Measurements from ENCODE around the gene SLC25A22.

Gene SLC25A22

DNA sequence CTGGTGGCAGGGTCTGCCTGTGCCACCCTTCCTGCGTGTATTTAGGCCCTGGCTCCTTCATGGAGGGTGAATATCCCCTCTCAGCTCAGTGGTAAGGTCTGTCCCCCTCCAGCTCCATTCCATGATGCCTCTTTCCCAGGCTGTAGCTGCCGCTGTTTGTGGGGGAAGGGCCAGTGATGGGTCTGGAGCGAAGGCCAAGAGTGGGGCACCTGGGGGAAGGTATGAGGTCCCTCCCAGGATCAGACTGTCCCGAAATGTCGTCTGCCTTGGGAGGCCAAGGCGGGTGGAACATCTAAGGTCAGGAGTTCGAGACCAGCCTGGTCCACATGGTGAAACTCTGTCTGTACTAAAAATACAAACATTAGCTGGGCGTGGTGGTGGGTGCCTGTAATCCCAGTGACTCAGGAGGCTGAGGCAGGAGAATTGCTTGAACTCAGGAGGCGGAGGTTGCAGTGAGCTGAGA lies 35.8 kb upstream of the SLC25A22 start:
- no peak for FAIRE-seq

DNA sequence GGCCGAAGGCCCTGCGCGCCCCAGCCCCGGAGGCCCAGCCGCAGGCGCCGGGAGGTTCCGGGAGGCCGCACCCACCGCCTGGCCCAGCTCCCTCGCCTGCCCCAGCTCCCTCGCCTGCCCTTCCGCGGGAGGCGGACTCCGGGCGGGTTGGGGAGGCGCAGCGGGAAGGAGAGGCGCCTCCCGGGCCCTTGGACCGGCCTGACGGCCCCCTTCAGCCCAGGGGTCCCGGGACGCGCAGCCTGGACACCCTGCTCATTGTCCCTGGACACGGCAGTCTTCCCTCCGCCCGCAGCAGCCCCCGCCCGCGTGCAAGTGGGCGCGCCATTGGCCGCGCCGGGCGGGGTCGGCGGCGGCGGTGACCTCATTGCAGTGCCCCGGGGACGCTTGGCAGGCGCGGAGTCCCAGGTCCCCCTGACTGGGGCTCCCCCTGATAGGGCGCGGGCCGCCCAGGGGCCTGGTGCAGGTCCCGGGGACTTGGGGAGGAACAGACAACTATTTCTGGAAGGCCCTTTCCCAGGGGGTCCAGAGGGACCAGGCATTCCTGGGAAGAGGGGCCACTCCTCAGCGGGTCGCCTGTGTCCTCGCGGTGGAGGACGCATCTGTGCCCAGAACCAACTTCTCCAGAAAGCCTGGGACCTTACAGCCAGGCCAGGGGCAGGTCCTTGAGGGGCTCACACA lies 35.2 kb upstream of the SLC25A22 start:
- FAIRE-seq: no peak

DNA sequence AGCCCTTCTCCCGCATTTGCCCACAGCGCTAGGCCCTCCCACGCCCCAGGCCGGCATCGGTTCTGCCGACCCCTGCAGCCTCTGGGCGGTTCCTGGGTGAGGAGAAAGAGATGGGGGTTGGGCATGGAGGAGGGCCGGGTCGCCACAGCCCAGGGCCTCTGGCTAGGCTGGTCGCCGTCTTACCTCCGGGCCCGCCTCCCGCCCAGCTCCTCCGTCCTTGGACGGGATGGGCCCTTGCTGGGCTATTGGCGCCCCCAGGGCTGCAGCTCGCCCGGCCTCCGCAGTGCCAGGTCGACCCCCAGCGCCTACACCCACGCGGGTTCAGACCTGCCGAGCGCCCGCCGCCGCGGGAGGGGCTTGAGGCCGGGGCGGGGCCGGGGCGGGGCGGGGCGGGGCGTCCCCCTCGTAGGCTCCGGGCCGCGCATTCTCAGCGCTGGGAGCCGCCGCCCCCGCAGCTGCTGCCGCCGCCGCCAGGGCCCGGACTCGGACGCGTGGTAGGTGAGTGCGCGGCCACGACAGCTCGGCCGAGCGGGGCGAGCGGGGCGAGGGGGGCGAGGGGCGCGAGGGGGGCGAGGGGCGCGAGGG lies 34.5 kb upstream of the SLC25A22 start, which contains the start of gene CD151:
Gene CD151, plus strand, starts transcription at position 424 of the 585 bp plus-strand sequence. CDS start 3,118 bp downstream, outside the sequence.
- FAIRE-seq: no peak

DNA sequence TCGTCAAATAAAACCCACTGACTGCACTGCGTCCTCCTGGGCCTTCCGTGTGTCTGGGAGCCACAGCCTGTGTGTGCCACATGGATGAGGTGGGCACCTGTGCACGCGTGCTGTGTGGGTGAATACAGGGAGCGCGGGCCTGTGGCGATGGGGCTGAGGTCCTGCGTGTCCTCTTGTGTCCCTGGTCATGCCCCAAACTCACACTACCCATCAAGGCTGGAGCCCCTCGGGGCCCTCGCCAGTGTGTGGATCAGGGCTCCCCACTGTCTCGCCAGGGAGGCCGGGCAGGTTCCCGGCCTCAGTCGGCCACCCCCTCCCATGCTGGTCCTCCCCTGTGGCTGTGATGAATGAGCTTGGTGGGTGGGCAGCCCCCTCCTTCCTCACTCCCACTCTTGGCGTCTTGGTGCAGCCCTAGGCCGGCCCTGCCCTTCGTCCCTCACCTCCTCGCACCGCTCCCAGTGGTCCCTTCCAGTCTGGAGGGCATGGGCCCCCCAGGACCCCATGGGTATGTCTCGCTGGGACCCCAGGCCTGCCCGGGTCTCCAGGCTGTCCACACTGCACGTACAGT lies 34.0 kb upstream of the SLC25A22 start:
- no peak for FAIRE-seq

DNA sequence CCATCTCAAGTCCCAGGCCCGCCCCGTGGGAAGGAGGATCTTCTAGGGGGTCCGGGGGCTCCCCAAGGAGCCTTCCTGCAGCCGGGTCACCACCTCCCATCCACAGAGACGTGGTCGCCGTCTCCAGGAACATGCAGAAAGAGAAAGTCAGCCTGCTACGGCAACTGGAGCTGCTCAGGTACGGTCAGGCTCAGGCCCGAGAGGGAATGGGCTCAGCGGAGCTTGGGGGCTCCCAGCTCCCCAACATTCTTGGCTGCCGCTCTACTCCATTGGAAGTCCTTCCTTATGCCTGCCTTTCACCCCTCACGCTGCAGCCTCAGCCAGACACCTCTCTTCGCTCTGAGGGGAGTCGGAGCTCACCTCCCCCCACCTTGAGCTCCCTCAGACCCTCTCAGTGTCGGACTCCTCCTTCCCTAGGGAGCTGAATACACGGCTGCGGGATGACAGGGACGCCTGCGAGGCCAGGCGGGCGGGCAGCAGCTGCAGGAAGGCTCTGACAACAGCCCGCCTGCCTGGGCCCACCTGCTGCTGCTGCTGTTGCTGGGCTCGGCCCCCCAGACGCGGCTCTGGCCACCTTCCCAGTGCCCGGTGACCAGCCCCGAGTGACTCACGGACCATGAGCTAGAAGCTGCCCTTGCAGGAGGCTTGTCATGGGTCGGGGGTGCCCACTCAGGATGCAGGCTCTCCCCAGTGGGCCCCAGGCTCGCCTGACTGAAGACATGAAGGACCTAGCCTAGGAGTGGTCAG lies 33.2 kb upstream of the SLC25A22 start:
- FAIRE-seq: no peak

DNA sequence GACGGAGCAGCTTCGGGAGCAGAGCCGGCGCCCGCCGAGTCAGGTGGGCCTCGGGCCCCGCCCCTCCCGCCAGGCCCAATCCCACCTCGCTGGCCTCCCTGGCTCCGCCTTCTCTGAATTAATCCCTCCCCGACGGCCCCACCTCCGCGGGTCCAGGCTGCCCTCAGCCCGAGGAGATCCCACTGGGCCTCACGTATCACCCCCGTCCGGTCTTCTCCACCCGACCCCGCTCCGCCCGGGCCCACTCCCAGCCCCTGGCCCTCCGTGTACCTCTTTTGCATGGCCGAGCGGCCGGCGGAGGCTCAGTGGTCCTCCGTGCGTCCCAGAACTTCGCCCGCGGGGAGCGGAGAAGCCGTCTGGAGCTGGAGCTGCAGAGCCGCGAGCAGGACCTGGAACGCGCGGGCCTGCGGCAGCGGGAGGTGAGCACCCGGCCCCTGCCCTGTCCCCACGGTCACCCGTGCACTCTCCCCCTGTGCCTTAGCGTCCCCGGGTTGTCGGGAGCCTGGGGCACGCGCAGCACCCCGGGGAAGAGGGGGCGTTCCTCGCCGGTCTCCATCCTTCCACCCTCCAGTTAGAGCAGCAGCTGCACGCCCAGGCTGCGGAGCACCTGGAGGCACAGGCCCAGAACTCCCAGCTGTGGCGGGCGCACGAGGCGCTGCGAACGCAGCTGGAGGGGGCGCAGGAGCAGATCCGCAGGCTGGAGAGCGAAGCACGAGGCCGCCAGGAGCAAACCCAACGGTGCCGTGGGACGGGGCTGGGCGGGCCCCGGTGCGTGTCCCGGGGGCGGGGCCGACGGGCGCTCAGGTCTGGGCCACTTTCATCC lies 32.4 kb upstream of the SLC25A22 start:
- FAIRE-seq: no peak

DNA sequence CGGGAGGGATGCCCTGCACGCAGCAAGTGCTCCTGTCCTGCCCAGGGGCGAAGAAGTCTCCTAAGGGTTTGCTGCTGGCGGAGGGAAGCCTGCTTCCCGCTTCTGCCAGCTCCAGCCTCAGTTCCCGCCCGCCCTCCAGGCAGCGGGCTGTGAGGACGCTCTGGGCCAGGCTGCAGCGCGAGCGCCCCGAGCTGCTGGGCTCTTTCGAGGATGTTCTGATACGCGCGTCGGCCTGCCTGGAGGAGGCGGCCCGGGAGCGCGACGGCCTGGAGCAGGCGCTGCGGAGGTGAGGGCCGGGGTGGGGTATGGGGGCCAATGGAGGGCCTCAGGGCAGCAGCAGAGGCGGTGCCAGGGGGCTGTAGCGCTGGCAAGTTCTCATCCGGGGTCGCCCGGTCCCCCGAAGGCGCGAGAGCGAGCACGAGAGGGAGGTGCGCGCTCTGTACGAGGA lies 31.8 kb upstream of the SLC25A22 start:
- FAIRE-seq: no peak

DNA sequence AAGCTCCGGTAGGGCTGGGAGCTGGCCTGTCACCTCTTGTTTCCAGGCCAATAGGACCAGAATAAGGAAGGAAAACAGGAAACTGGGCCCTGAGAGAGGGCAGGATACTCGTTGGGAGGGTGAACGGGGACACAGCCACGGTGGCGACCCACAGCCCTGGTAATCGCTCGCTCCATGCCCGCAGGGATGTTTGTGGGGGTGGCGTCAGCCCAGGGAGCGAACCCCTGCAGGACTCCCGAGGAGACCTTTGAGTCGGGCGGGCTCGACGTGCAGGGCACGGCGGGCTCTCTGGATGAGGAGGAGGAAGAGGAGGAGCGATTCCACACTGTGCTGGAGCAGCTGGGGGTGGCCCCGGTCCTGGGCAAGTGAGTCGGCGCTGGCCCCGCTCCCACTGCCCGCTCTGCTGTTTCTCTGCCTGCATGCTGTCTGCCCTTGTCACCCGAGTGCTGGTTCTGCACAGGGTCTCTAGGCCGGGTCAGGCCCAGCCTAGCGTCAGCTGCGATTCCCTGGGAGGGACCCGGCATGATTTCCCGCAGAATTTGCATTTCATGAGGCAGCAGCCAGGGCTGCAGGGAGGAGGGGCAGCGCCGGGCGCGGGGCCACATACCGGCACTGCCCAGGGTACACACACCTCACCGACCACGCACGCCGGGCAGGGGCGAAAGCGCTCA lies 31.2 kb upstream of the SLC25A22 start:
- no peak for FAIRE-seq

DNA sequence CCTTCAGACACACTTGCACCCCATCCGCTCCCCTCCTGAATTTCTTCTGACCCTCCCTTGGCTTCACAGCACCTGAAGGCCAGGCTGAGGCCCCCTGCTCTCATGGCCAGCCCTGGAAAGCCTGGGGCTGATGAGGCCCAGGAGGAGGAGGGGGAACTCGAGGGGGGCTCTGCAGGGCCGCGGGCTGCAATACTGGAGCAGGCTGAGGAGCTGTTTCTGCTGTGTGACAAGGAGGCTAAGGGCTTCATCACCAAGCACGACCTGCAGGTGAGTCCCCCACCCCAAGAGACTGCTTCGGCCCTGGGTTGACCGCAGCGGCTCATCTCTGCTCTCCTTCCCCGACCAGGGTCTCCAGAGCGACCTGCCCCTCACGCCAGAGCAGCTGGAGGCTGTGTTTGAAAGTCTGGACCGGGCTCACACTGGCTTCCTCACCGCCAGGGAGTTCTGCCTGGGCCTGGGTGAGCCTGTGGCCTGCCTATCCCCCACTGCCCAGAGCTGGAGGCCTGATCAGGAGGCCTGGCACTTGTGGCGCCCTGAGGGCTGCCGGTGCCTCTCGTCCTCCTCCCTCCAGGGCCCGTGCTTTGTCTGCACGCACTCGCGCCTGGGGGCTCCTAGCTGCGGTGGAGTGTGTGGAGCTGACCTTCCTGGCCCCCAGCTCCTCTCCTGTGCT lies 30.6 kb upstream of the SLC25A22 start:
- FAIRE-seq: no peak

DNA sequence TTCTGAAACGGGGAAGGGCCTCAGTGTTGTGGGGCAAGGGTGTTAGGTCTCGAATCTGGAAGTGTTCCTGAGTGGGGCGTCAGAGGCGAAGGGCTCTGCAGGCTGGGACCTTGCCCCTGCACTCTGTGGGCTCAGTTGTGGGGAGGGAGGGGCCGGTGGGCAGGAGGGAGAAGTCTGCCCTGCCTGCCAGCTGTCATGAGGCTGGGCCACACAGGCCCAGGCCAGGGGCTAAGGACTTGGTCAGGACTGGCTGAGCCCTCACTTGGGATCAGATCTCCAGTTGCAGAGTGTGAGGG lies 29.8 kb upstream of the SLC25A22 start, which contains the start of gene CRACR2B:
Gene CRACR2B, plus strand, starts transcription at position 23 of the 296 bp plus-strand sequence. CDS start 689 bp downstream, outside the sequence.
- FAIRE-seq: no peak

DNA sequence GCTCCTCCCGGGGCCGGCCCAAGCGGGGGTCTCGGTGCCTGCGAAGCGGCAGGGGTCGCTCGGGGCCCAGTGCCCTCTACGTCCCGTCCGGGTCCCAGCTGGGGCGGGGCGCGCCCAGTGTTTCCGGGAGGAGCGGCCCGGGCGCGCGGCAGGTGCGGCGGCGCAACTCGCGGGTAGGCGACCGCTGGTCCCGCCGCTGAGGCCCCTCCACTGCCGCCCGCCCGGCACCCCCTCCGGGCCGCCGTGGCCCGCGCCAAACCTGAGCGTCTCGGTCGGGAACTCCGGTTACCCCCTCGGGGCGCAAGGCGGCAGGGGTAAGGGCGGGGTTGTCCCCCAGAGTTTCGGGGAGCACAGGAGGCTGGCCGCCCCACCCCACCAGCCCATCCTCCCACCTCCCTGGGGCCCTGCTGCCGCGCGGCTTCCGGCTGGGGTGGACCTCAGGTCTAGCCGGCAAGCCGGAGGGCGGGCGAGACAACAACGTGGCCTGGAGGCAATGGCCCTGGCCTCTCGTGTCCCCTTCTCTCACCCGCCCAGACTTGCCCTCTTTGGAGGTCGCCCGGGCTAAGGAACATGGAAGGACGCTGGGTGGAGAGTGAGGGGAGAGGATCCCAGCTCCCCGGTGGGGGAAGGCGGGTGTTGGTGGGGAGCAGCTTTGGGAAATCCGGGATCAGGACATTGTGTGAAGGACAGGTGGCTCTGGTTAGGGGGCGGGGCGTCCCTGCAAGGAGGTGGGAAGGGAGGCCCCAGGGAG lies 29.2 kb upstream of the SLC25A22 start:
- no peak for FAIRE-seq

DNA sequence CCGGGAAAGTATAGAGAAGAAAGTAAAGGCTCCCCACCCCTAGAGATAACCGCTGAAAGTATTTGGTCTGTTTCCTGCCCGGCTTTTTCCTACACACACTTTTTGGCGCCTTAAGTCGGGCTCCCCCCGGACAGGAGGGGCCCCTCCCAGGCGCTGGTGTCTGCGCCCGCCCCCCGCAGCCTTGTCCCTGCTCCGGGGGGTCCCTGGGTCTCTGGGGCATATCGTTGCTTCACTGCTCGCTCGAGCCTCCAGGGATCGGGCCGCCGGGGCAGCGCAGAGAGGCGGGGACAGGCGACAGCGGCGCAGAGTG lies 28.7 kb upstream of the SLC25A22 start:
- FAIRE-seq: no peak

DNA sequence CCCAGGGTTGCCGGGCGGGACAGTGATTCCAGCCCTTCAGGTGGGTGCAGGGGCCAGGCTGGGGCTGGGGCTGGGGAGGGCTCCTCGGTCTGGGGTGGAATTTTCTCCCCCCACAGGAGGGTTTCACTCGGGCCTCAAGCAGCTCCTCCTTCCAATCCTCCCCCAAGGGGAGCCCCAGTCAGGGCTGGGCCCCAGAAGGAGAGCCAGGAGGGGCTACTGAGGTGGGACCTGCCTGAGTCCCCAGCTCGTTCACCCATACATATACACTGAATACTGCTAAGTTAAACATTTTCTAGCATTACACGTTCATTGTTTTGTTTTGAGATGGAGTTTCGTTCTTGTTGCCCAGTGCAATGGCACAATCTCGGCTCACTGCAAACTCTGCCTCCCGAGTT lies 28.1 kb upstream of the SLC25A22 start:
- FAIRE-seq: no peak

DNA sequence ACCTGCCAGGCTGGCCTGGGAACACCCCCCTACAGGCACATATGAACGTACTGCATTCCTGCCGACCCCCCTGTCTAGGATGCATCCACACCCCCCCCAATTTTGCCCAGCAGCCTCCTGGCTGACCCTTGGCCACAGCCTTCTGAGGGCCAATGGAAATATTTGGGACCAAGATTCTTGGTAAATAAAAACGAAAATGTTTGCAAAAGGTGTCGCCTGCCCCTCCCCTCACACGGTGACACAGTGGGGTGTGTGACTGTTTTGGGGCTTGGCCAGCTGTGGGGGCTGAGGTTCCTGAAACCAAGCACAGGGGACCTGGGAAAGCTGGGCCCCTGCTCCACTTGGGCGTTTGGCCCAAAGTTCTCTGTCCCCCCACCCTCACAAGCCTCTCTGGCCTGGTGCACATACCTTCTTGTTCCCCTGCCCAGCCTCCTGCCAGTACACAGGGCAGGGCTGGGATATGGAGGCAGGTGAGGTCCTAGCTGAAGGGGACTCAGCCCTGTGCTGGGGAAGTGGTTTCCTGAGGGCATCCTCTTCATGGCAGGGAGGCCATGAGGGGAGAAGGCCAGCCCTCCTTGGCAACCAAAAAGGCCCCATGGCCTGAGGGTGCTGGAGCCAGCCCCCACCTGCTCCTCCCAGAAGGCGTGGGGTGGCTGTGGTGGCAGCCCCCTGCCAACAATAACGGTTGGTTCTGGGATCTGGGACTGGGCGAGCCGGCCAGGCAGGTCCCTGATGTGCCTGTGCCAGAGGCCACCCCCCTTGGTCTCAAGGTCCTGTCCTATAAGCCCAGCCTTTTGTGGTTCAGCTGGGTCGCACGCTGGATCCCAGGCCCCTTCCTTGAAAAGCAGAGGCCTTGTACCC lies 27.5 kb upstream of the SLC25A22 start:
- no peak for FAIRE-seq

DNA sequence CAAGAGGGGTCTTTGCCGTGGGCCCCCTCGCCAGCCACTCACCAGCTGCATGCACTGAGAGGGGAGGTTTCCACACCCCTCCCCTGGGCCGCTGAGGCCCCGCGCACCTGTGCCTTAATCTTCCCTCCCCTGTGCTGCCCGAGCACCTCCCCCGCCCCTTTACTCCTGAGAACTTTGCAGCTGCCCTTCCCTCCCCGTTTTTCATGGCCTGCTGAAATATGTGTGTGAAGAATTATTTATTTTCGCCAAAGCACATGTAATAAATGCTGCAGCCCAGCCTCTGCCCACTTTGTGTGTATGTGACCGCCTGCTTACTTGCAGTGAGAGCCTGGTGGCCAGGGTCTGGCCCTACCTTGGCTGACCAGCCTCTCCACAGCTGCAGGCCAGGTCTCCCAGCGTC lies 26.9 kb upstream of the SLC25A22 start:
- FAIRE-seq: no peak

DNA sequence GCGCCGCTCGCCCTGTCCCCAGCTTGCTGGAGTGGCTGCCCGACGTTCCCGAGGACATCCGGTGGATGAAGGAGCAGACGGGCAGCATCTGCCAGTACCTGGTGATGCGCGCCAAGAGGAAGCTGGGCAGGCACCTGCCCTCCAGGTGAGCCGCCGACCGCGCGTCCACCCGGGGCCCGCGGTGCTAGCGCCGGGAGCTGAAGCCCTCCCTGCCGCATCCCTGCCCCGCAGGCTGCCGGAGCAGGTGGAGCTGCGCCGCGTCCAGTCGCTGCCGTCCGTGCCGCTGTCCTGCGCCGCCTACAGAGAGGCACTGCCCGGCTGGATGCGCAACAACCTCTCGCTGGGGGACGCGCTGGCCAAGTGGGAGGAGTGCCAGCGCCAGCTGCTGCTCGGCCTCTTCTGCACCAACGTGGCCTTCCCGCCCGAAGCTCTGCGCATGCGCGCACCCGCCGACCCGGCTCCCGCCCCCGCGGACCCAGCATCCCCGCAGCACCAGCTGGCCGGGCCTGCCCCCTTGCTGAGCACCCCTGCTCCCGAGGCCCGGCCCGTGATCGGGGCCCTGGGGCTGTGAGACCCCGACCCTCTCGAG lies 26.3 kb upstream of the SLC25A22 start:
- FAIRE-seq: no peak

DNA sequence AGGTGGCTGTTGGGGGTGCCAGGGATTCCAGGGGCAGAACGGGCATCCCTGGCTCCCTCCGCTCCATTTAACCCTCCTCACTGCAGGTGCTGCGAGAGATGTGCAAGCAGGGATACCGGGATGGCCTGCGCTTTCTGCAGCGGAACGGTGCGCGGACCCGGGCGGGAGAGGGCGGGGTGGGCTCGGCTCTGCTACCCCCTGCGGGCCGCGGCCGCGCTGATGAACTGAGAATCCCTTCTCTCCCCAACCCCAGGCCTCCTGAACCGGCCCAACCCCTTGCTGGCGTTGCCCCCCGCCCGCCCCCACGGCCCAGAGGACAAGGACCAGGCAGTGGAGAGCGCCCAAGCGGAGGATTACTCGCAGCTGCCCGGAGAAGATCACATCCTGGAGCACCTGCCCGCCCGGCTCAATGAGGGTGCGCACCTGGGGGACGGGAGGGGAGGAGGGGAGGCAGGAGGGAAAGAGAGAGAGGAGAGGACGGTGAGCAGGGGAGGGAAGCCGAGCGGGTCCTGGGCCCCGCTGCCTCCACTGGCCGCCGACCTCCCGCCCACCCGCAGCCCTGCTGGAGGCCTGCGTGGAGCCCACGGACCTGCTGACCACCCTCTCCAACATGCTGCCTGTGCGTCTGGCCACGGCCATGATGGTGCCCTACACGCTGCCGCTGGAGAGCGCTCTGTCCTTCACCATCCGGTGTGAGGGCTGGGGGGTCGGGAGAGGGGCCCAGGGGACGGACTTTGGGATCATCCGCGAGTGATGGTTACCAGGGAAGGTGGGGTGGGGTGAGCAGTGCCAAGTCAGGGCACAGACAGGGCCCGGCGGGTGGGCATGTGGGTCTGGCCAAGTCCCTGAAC lies 25.6 kb upstream of the SLC25A22 start:
- FAIRE-seq: no peak

DNA sequence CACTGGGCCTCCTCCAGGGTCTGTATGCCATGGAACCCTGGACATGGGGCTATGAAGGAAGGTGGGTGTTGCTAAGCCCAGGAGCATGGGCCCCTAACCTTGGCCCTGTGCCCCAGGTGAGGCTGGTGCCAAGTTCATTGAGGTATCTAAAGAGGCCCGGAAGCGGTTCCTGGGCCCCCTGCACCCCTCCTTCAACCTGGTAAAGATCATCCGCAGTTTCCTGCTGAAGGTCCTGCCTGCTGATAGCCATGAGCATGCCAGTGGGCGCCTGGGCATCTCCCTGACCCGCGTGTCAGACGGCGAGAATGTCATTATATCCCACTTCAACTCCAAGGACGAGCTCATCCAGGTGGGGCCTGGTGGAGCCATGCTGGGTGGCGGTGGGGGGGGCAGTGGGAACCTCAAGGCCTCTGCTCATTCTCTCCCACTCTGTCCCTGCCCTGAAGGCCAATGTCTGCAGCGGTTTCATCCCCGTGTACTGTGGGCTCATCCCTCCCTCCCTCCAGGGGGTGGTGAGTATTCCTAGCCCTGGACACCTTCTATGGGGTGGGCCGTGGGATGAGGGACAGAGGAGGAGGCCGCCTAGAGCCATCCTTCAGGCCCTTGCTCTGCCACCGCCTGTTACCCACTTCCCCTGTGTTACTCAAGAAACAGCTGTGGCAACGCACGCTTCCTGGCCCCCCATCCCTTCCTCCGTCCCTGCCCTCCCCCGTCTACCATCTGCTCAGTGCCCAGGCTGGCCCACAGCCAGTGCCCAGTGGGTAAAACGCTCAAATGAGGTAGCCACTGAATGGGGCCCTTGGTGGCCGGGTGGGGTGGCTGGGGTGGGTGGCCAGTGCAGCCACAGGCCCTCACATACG lies 23.7 kb upstream of the SLC25A22 start:
- no peak for FAIRE-seq
